Activated CD4-positive, alpha-beta T cell treated with anti-CD3 and anti-CD28 coated beads, Interleukin-2, amount 50 U/mL, for 24 hours (primary cell): ENCODE results near the gene MYH1.

Experiments
- DNase-seq, 2 donors: peaks; one replicate each; pipeline ENCODE4 v3.0.0-alpha.2; 2020; ENCODE audit warnings: low read depth in 1 of 2, low spot score in 1 of 2

Gene MYH1

GRCh38 chr17:10492004-10492403, 26.3 kb downstream of the MYH1 start:
- no peak for DNase-seq

- DNase-seq = no peak
Measured at GRCh38 chr17:10482252-10482651, 36.1 kb downstream of the MYH1 start.

- no peak for DNase-seq
Measured at GRCh38 chr17:10477701-10478100, 40.6 kb downstream of the MYH1 start.

GRCh38 chr17:10474536-10474935, 43.8 kb downstream of the MYH1 start:
- no peak for DNase-seq

GRCh38 chr17:10471858-10472257, 46.5 kb downstream of the MYH1 start:
- no peak for DNase-seq

GRCh38 chr17:10469459-10469858, 48.9 kb downstream of the MYH1 start, which contains the start of gene MYH4:
MYH4 (minus strand) TSS chr17:10469559; CDS start chr17:10466745, 2,814 bp downstream.
- DNase-seq = no peak

- no peak for DNase-seq
Measured at GRCh38 chr17:10463402-10463801, 54.9 kb downstream of the MYH1 start.

- DNase-seq = no peak
Measured at GRCh38 chr17:10460062-10460461, 58.3 kb downstream of the MYH1 start.

GRCh38 chr17:10458701-10459100, 59.6 kb downstream of the MYH1 start:
- no peak for DNase-seq

GRCh38 chr17:10457952-10458351, 60.4 kb downstream of the MYH1 start:
- no peak for DNase-seq

GRCh38 chr17:10447026-10447931, 71.1 kb downstream of the MYH1 start:
- DNase-seq = no peak
